GDM1 (cell line): ENCODE measurements around the gene FAM3B.
A peak's percentile ranks its signal among the peaks of the same experiment; 100 is the strongest.
"Not testable (repeated sequence)": the region's sequence is repeated elsewhere in the genome, so short reads cannot be mapped to it uniquely, and the experiment has no call there.

ENCODE experiments used
- DNase-seq: peaks from one replicate; lab custom pipeline; 2025; lab: John Stamatoyannopoulos, UW

The FAM3B gene

DNA sequence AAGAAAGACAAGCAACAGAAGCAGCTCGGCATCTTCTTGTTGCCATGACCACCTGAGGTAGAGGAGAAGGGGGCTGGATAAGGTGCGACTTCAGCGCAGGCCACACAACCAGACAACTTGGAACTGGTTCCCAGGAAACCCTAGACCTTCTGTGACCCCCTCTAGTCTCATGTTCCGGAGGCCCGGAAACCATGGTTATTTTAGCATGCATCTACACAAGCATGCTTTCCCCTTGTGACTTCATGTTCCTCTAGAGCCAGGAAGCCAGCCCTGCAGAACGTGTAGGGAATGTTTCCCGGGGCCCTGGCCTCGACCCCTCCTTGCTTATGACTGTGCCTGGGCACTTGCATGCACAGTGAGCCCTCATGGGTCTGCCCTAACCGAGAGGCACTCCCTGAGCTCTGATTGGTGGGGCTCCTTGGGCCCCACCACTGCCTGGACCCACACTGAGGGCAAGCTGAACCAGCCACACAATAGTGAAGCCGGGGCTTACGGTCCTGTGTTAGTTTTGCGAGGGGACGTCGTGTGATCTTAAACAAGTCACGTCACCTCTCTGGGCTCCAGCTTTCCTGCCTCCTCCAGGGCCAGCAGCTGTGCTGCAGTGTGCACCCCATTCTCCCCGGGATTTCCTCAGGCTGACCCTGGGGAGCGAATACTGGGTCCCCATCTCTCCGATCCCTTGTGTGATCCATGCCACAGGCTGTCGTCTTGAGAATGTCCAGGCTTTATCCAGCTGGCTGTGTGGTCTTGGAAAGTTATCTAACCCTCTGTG lies 33.2 kb downstream of the FAM3B start:
- DNase-seq: no peak

DNA sequence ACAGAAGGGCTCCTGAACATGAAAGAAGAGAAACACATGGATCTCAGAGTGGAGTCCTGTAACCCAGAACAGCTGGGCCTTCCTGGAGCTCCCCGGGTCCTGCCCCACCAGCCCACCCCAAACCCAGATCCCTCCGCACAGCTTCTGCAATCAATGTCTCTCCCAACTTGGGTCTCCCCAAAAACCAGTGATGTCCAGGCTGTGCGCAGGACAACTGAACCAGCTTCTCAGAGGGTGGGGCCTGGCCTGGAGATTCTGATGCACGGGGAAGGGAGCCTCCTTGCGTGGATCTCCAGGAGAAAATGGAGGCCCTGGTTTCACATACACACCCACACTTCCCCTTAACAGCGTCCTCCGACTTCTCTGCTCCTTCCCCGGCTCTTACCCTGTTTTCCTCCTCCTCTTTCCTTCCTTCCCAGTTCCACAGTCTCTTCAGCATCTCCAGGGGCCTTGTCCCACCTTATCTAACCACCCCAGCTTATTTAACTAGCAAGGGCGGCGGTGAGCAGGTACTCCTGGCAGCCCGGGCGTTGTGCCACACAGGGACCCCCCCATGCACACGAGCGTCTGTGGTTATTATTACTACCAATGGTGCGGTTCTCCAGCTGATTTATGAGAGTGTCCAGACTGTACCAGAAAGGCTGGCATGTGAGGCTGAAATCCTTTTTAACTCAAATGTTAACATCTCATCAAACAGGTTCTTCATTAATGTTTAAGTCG lies 34.0 kb downstream of the FAM3B start:
- no peak for DNase-seq

DNA sequence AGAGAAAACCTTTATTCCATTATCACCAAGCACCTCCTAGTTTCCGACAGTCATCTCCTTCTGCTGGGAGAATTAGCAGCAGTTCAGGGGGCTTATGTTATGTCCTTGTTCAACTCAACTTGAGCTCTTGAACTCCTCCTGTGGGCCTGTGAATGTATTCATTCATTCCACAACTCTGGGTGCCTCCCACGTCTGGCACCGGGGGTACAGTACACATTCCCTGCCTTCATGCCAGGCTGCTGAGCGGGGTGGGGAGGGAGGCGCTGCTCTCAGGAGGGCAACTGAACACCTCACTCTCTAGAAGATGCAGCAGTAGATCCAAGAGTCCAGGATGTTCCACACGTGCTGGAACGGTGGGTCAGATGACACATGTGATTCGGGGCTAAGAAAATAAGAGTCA lies 40.9 kb downstream of the FAM3B start:
- no peak for DNase-seq

DNA sequence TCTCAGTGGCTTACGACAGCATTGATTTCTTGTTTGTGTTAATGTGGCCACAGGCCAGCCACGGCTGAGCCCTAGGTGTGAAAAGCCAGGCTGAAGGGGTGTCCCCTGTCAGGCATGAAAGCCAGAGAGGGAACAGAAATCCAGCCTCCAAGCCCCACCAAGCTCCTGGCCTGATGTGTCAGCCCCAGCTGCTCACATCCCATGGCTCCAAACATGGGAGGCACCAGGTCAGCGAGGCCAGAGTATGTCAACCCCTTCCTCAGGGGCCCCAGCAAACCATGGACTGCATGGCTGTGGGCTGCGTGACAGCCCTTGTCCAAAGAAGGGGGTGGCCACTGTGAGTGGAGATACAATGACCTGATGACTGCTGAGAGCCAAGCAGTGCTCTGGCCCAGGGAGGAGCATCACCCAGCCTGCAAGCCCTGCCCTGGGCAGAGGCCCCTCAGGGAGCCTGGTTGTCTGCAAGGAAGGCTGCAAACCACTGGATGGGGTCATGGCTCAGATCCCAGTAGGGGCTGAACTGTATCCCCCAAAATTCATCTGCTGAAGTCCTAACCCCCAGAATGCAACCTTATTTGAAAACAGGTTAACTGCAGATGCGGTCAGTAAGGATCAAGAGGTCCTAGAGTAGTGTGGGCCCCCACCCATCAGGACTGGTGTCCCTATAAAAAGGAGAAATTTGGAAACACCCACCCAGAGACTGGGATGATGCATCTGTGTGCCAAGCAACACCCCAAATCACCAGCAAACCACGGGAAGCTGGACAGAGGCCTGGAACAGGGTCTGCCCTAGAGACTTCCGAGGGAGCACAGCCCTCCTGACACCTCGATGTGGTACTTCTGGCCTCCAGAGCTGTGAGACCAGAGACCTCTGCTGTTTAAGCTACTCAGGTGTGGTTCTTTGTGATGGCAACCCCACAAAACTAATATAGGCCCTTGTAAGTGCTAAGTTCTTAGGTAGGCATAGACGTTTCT lies 41.9 kb downstream of the FAM3B start:
- DNase-seq: no peak

DNA sequence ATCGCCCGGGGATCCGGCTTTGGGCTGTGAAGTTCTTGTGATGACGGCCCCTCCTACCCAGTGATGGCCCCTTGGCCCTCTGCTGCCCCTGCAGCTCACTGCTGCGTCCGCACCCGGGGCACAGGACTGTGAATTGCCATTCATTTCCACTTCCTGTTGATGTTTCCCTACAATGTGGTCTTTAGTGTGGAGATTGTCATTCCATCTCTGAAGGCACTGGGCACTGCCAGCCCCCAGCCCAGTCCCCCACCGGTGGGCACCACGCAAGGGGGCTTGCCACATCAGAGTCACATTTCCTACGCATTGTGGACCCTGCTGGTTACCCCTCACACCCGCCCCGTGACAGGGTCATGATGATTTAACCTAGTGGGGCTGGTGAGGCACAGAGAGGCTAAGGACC lies 42.7 kb downstream of the FAM3B start:
- DNase-seq: no peak

DNA sequence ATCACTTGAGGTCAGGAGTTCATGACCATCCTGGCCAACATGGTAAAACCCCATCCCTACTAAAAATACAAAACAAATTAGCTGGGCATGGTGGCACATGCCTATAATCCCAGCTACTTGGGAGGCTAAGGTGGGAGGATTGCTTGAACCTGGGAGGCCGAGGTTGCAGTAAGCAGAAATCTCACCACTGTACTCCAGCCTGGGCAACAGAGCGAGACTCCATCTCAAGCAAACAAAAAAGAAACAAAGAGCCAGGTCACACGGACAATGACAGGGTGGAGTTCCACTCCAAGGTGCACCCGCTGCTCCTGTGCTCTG lies 43.1 kb downstream of the FAM3B start:
- not testable (repeated sequence) for DNase-seq

DNA sequence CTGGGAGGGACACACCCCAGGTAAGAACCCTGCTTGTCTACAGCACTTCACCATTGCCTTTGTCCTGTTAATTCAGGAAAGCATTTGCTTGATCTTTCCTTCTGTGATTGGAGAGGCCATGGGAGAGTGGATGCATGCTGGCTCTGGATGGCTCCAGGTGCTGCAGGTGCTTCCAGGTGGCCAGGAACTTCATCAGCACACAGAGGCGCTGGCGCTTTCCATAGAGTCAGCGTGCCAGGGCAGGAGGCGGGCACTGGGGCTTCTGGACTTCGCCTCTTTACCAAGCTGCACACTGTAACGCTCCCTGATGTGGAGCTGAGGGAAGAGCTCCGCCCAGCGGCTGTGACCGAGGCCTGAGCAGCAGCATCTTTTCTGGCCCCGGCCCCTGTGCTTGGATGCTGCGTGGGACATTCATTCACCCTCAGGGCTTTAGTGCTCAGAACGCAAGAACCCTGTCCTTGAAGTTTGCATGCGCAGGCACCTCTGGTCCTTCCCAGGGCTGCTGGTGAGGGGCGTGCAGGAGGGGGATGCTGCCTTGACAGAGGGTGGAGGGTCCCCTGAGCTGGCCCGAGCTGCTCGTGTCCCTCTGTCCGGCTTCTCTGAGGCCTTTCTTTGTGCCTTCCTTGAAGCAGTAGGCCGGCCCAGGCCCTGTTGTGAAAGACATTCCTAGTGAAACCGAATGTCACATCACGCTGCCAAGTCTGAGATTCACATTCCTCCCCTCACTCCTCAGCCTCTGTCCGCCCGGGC lies 43.6 kb downstream of the FAM3B start:
- DNase-seq: no peak

DNA sequence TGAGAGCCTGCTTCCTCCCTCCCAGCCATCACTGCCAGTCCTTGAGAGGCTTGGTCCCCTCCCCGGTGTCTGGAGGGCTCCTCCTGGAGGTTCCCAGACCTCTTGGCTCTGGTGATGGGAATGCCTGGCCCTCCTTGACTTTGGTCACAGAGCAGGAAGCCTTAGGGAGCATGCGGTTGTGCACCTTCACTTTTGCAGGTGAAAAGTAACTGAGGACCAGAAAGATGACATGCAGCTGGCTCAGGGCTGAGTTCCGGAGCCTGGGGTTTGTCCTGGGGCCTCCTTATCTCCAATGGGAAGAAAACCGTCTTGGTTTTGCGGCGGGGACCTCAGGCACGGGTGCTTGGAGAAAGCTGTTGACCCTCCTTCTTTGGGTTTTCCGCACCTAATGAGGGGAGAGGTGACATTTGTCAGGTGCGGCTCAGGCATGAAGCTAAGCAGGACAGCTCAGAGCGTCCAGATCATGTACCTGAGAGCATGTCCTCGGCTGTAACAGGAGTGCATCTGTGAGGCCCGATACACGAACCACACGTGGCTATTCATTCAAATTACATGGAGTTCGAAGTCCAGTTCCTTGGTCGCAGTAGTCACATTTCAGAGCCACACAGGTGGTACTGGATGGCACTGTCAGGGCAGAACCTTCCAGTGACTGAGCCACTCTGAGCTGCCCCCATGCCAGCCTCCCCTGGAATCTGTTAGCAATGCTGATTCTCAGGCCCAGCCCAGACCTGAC lies 44.6 kb downstream of the FAM3B start:
- no peak for DNase-seq

DNA sequence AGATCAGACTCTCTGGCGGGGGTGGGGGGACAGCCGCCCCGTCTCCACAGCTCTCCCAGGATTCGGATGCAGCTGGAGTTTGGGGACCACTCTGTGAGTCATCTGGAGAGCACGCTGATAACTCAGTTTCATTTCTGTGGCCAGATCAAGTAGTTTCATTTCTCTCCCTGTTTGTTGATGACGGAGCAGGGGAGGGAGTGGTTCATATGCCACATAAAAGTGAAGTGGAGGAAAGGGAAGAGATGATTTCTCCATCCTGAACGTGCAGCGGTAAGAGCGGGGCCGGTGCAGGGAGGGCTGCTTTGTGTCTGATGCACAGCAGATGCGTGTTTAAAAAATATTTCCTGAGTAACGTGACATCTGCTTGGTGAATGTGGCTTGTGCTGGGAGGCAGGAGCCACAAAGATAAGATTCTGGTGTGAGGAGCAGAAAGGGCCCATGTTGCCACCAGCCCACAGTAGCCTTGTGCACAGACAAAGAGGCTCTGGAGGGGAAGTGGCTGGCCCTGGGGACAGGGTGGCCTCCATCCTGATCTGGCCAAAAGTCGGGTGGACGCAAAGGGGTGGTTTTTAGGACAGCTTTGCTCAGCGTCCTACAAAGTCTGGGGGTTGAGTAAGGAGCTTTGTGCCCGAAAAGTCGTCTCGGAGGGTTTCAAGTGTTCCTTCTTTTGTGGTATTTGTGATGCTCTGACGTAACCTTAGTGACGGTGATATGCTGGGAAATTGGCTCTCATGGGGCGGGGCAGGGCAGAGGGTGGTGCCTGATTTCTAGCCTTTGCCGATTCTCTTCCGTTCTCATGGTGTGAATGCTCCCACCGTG lies 45.4 kb downstream of the FAM3B start, which contains the start of gene MX2:
Gene MX2 (plus strand): TSS at position 242 of the 819 bp plus-strand sequence. CDS start 14,880 bp downstream, outside the sequence.
- DNase-seq: peak; percentile 88

DNA sequence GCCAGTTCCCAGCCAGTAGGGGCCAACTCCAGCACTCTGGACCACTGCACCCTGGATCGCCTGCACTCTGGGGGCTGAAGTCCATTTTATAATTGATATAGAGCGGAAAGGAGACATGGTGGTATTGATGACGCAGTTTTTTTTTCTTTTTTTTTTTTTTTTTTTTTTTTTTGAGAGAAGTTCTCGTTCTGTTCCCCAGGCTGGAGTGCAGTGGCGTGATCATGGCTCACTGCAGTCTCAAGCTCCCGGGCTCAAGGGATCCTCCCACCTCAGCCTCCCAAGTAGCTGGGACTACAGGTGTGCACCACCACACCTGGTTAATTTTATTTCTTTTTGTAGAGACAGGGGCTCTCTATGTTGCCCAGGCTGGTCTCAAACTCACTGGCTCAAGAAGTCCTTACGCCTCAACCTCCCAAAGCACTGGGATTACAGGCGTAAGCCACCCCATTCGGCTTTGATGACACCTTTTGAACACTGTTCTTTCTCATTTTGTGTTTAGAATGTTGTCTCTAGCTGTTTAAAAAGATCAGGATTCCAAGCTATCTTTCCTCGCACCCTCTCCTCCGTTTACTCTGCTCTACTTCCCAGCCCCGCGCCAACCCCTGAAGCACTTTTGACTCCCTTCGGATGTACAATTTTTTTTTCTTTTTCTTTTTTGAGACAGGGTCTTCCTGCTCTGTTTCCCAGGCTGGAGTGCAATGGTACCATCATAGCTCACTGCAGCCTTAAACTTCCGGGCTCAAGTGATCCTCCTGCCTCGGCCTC lies 46.2 kb downstream of the FAM3B start:
- no peak for DNase-seq

DNA sequence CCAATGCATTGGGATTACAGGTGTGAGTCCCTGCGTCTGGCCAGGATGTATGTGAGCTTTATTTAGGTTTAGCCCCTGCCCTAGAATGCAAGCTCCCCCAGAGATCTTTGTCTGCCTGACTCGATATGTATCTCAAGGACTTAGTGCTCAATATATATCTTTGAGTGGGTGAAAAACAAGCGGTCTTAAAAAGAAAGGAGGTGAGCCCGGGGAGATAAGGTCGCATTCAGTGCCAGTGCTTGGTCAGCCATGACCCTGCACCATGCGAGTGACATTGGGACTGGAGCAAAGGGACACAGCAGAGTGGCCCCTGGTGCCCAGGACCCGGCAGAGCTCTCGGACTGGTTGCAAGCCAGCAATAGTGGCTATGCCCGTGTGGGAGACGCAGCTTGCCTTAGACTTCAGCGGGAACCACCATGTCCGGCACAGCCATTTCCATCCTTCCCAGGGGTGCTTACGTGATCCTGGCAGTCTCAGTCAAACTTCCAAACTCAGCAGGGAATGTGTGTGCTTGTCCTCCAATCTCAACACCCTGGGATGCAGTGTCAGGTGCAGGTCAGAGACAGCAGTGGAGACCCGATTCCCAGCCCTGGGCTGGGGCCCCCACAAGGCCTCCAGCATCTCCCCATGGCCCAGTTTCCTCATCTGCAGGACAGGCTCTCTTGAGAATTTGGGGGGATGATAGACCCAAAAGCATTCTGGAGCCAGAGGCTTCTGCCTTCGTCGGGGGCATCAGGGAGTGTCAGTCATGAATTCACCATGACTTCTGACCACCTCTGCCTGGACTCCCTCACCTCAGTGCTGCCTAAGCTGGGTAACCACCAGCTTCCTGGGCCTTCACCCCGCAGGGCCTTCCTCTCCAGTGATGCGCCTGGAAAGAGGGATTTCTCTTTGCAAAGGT lies 47.0 kb downstream of the FAM3B start:
- no peak for DNase-seq

DNA sequence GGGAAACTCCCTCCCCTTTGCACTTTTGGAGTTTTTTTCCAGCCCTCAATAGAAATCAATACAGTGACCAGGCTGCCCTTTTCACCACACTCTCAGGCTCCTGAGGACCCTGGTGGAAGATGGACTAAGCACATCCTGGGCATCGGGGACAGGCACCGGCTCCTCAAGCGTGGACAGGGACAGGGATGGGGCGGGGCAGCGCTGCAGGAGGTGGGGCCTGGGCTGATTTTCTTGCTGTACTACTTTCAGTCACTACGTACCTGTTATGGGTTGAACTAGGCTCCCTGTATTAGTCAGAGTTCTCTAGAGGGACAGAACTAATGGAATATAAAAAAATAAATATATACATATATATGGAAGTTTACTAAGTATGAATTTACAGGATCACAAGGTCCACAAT lies 47.7 kb downstream of the FAM3B start:
- DNase-seq: no peak

DNA sequence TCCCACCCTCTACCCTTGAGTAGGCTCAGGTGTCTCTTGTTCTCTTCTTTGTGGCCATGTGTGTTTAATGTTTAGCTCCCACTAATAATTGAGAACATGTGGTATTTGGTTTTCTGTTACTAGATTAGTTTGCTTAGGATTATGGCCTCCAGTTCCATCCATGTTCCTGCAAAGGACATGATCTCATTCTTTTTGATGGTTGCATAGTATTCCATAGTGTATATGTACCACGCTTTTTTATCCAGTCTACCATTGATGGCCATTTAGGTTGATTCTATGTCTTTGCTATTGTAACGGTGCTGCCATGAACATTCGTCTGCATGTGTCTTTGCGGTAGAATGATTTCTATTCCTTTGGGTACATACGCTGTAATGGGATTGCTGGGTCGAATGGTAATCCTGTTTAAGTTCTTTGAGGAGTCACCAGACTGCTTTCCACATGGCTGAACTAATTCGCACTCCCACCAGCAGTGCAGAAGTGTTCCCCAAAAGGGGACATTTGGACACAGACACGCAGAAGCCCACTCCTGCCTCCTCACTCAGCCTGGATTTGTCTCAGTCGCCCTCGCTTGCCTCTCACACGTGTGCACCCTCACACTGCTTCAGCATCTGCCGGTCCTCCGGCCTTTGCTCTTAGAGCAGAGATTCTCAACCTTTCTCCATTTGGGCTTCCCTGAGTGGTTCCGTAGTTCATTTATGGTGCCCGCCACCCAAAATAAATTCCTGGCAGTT lies 48.9 kb downstream of the FAM3B start:
- DNase-seq: no peak

DNA sequence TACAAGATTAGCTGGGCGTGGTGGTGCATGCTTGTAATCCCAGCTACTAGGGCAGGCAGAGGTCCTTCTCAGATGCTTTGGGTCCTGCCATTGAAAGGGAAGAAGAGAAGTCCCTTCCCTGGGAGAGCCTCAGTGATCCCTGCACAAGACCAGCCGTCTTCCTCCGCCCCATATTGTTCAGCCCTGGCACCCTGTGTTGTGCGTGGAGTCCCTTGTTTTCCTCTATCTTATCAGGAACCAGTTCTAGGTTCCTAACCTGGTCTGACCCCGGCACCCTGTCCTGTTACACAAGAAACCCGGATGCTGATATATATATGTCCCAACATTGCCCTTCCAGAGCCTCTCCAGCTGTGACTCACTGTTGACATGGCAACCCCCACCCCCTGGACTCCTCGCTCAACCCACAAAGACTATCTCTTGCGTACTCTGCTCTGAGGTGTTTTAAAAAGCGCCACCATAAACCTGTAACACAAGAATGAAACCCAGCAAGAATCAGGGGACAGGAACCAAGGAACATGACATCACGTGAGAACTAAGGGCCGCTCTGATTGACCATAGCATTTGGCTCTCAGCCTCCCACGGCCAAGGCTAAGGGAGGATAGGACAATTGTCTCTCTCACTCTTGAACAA lies 50.0 kb downstream of the FAM3B start:
- DNase-seq: no peak

DNA sequence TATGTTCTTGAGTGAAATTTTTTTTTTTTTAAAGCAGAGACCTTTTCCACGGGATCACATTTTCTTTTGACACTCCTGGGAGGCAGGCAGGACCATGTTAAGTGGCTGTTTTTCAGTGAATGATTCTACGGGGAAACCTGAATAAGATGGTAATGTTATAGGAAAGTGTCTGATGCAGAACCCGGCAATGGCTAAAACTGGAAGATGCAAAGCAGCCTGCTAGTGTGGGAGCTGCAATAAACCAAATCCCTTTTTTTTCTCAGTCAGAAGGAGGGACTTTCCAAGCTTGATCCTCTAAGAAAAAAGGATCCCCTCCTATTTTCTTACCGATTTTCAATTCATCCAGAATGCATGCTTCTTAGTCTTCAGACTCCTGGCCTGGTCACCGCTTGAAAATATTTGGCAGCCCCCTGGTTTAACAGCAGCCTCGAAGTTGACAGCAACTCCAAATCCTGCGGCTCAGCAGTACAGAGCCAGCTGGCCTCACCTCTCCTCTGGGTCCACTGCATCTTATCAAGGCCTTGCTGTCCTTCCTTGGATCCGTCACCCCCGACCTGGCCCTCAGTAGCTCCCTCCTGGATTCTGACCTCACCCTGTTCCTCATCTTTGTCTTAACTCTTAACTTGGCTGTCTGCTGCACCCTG lies 50.8 kb downstream of the FAM3B start:
- DNase-seq: no peak

DNA sequence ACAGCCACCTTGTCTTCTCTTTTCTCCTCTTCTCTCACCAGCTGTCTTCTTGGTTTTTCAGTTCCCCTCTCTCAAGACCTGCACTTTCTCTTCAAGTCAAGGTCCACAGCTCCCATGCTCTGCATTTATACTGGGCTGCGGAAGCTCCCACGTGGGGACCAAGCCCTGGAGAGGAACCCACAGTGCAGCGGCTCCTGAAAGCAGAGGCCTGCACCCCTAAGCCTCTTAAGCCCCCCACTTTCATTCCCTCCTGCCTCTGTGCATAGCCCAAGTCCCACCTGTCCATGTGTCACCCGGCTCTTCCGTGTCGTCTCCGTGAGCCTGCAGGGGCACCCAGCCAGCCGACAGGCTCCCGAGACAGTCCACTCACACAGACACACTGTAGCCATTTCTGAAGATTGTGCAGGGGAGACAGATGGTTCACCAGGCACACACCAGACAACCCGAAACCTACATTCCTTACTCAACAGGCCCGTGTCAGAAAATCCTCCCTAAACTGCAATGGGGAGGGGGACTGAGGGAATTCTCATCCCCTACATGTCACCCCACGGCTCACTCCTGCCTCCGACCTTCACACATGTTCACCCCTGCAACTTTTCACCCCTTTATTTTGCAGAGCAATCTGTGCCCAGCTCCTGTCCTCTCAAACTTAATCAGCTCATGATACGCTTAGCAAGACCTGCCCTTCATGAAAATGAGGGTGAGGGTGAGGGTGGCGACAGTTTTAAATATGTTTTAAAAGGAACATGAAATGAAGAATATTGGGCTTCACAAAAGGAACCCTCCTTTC lies 51.5 kb downstream of the FAM3B start:
- DNase-seq: no peak
